Islet of Langerhans (tissue), 1 donor: Measurements from ENCODE around the gene CACNA1F.
A peak's percentile ranks its signal among the peaks of the same experiment; 100 is the strongest.
"Not testable (repeated sequence)": the region's sequence is repeated elsewhere in the genome, so short reads cannot be mapped to it uniquely, and the experiment has no call there.

Experiments
- FAIRE-seq: peaks from one replicate; lab custom pipeline; 2011; peaks lifted over from hg19 to GRCh38; lab: Jason Lieb, UNC

Gene CACNA1F

GRCh38 chrX:49174723-49175122 lies 58.4 kb downstream of the CACNA1F start:
- FAIRE-seq: no peak

GRCh38 chrX:49173544-49173943 lies 59.6 kb downstream of the CACNA1F start:
- not testable (repeated sequence) for FAIRE-seq

GRCh38 chrX:49172280-49172780 lies 60.8 kb downstream of the CACNA1F start:
- peak; percentile 79 for FAIRE-seq

- FAIRE-seq: no peak
These were observed 61.3 kb downstream of the CACNA1F start, which contains the start of gene PLP2 for GRCh38 chrX:49171752-49172279. PLP2 (plus strand) TSS chrX:49171898; CDS start chrX:49172001, 103 bp downstream.

- FAIRE-seq: no peak
These were observed 65.4 kb downstream of the CACNA1F start for GRCh38 chrX:49167740-49168108.

GRCh38 chrX:49166914-49167739 lies 66.0 kb downstream of the CACNA1F start:
- FAIRE-seq: peak; percentile 66

- peak; percentile 69 for FAIRE-seq
These were observed 66.9 kb downstream of the CACNA1F start for GRCh38 chrX:49165901-49166881.

- FAIRE-seq: no peak
These were observed 68.4 kb downstream of the CACNA1F start for GRCh38 chrX:49164589-49165360.

GRCh38 chrX:49163555-49164419 lies 69.4 kb downstream of the CACNA1F start:
- FAIRE-seq: no peak

GRCh38 chrX:49162620-49163019 lies 70.5 kb downstream of the CACNA1F start, which contains the start of gene MAGIX:
MAGIX (plus strand) TSS chrX:49162758; CDS start chrX:49162890, 132 bp downstream.
- no peak for FAIRE-seq

GRCh38 chrX:49161632-49162031 lies 71.5 kb downstream of the CACNA1F start:
- no peak for FAIRE-seq

GRCh38 chrX:49160908-49161307 lies 72.2 kb downstream of the CACNA1F start:
- no peak for FAIRE-seq

GRCh38 chrX:49157194-49157593 lies 75.9 kb downstream of the CACNA1F start:
- no peak for FAIRE-seq

- no peak for FAIRE-seq
These were observed 77.0 kb downstream of the CACNA1F start for GRCh38 chrX:49155900-49156837.

GRCh38 chrX:49155243-49155899 lies 77.8 kb downstream of the CACNA1F start:
- no peak for FAIRE-seq
